H1 (cell line): ENCODE data around the gene ITGB8. TPM values are rescaled to one million over a fixed set of nuclear protein-coding genes. Genes with fewer than 3 reads are reported as not detected.

Experiments
- RAD21 ChIP-seq, 2 experiments: IDR thresholded peaks in 1 of 2; conservative IDR thresholded peaks in 1 of 2; 2 replicates each; pipeline ENCODE4 v1.6.1; 2011; ENCODE audit warnings: low read depth in 2 of 2, low read length in 2 of 2, improper control_type of control experiment in 1 of 2, inconsistent platforms in 1 of 2, mild to moderate bottlenecking in 1 of 2, moderate library complexity in 1 of 2
- polyA plus RNA-seq, 7 experiments: library from polyadenylated mRNA; depleted of rRNA in 3 of 7; stranded (reverse) in 5 of 7; unstranded in 2 of 7; fragments of >200 nt in 5 of 7; fragments of 200-250 nt in 2 of 7; gene quantifications; 1 replicate in 5 of 7; 2 replicates in 1 of 7; 4 replicates in 1 of 7; pipeline versions ENCODE4 v1.2.1 to v1.2.3, GENCODE V29; 2011 to 2013; ENCODE audit warnings: missing spikeins in 2 of 7, mixed read lengths in 2 of 7
- total RNA-seq: library from RNA; stranded (reverse); fragmentation: NEBNext Ultra II Directional; extraction: Animal tissue kit (Norgen Biotek cat#: 25700); gene quantifications from 2 replicates; pipeline ENCODE4 v1.2.1, GENCODE V29; 2021

ITGB8 gene
- total and polyA plus RNA-seq, 2 of the 8 experiments (the other 6 are each of a cell fraction or from before 2014, with no cell fraction given) = 1.2 to 3.6 TPM

- peak; percentile 40 to 52 for TF ChIP-seq RAD21 (IDR thresholded peaks at IDR 0.05 in 1 of 2, conservative IDR thresholded peaks at IDR 0.05 in 1 of 2; ENCODE audit: low read depth in 2 of 2, low read length in 2 of 2)
These were observed 19.5 kb upstream of the ITGB8 start (continued) for GRCh38 chr7:20310963-20311742.
